ENCODE results near the gene PAX2. TPM values are rescaled to one million over a fixed set of nuclear protein-coding genes. Genes with fewer than 3 reads are reported as not detected.

The PAX2 gene
- total RNA-seq, 4 donors from 2014 or later, result not detected

- intact Hi-C loops (cut with DNase I; ENCODE audit: low total_unique reads), result no loop called here
- 60 to 74% methylated on average over 7 of the region's 7 CpGs for WGBS, 2 donors
- no peak overlapping the region for H3K4me3 ChIP-seq (ENCODE audit: low read depth, poor library complexity, severe bottlenecking)
- DNase-seq (ENCODE audit: low spot score in 2 of 2), result no peak
- TF ChIP-seq CTCF (IDR thresholded peaks at IDR 0.05), result no peak
- TF ChIP-seq POLR2A (IDR thresholded peaks at IDR 0.05), result no peak
Measured at GRCh38 chr10:100873146-100873826, 127.9 kb downstream of the PAX2 start.

- 65 to 70% methylated on average over 14 of the region's 14 CpGs for WGBS, 2 donors
- no peak overlapping the region for H3K4me3 ChIP-seq (ENCODE audit: low read depth, poor library complexity, severe bottlenecking)
- DNase-seq (ENCODE audit: low spot score in 2 of 2), result no peak
- TF ChIP-seq CTCF (IDR thresholded peaks at IDR 0.05), result no peak
- intact Hi-C loops (cut with DNase I; ENCODE audit: low total_unique reads), result no loop called here
Measured at GRCh38 chr10:100873827-100874326, 128.5 kb downstream of the PAX2 start.

- TF ChIP-seq POLR2A (IDR thresholded peaks at IDR 0.05) (no peak), CTCF (IDR thresholded peaks at IDR 0.05) (no peak)
- intact Hi-C loops (cut with DNase I; ENCODE audit: low total_unique reads), result no loop called here
- 72 to 76% methylated on average over 20 of the region's 20 CpGs for WGBS, 2 donors
- no peak for DNase-seq (ENCODE audit: low spot score in 2 of 2)
- no peak overlapping the region for H3K4me3 ChIP-seq (ENCODE audit: low read depth, poor library complexity, severe bottlenecking)
Measured at GRCh38 chr10:100874702-100875483, 129.5 kb downstream of the PAX2 start.

GRCh38 chr10:100875484-100876166, 130.2 kb downstream of the PAX2 start:
- WGBS, 2 donors, result 65 to 71% methylated on average over 5 of the region's 5 CpGs
- intact Hi-C loops (cut with DNase I; ENCODE audit: low total_unique reads), result no loop called here
- H3K4me3 ChIP-seq (ENCODE audit: low read depth, poor library complexity, severe bottlenecking), result no peak overlapping the region
- DNase-seq (ENCODE audit: low spot score in 2 of 2), result no peak
- TF ChIP-seq POLR2A (IDR thresholded peaks at IDR 0.05) (no peak), CTCF (IDR thresholded peaks at IDR 0.05) (no peak)

GRCh38 chr10:100876585-100877460, 131.4 kb downstream of the PAX2 start:
- intact Hi-C loops (cut with DNase I; ENCODE audit: low total_unique reads), result no loop called here
- TF ChIP-seq CTCF (IDR thresholded peaks at IDR 0.05) (no peak), POLR2A (IDR thresholded peaks at IDR 0.05) (no peak)
- no peak overlapping the region for H3K4me3 ChIP-seq (ENCODE audit: low read depth, poor library complexity, severe bottlenecking)
- DNase-seq (ENCODE audit: low spot score in 2 of 2), result no peak
- 51 to 53% methylated on average over 24 of the region's 24 CpGs for whole genome bisulfite sequencing, 2 donors
